ENCODE results near the gene PLPP2.

PLPP2 gene

GRCh38 chr19:313988-314815, 23.0 kb upstream of the PLPP2 start:
- no peak for DNase-seq

- no peak for DNase-seq
Measured at GRCh38 chr19:313169-313987, 22.2 kb upstream of the PLPP2 start.

- DNase-seq, result no peak
Measured at GRCh38 chr19:311813-312261, 20.6 kb upstream of the PLPP2 start.

GRCh38 chr19:310781-311496, 19.7 kb upstream of the PLPP2 start:
- no peak for DNase-seq

- DNase-seq, result no peak
Measured at GRCh38 chr19:310141-310651, 19.0 kb upstream of the PLPP2 start.

GRCh38 chr19:309206-309565, 18.0 kb upstream of the PLPP2 start:
- no peak for DNase-seq

GRCh38 chr19:308471-309205, 17.4 kb upstream of the PLPP2 start:
- DNase-seq, result no peak

- DNase-seq, result no peak
Measured at GRCh38 chr19:307793-308420, 16.7 kb upstream of the PLPP2 start.

GRCh38 chr19:307111-307531, 15.9 kb upstream of the PLPP2 start:
- DNase-seq, result no peak

- DNase-seq, result no peak
Measured at GRCh38 chr19:306151-306900, 15.1 kb upstream of the PLPP2 start.

- DNase-seq, result no peak
Measured at GRCh38 chr19:305240-306150, 14.3 kb upstream of the PLPP2 start.

- peak; percentile 29 for DNase-seq
Measured at GRCh38 chr19:296476-297225, 5.4 kb upstream of the PLPP2 start.

- DNase-seq, result no peak
Measured at GRCh38 chr19:295687-296370, 4.6 kb upstream of the PLPP2 start.

- no peak for DNase-seq
Measured at GRCh38 chr19:294946-295686, 3.9 kb upstream of the PLPP2 start.

GRCh38 chr19:294341-294945, 3.2 kb upstream of the PLPP2 start:
- no peak for DNase-seq

GRCh38 chr19:293436-294110, 2.4 kb upstream of the PLPP2 start:
- DNase-seq, result no peak

GRCh38 chr19:292951-293350, 1.7 kb upstream of the PLPP2 start:
- DNase-seq, result no peak

All from CD4-positive, alpha-beta T cell treated with Interleukin-15 for 1 hour (primary cell).